ENCODE results near the gene RAPGEF5. TPM values are rescaled to one million over a fixed set of nuclear protein-coding genes. Genes with fewer than 3 reads are reported as not detected.

The RAPGEF5 gene
- total and polyA plus RNA-seq, 10 of the 15 experiments (the other 5 are each of a cell fraction or from before 2014, with no cell fraction given) = 0.38 to 4.0 (median 1.6) TPM; not detected in 1

DNA sequence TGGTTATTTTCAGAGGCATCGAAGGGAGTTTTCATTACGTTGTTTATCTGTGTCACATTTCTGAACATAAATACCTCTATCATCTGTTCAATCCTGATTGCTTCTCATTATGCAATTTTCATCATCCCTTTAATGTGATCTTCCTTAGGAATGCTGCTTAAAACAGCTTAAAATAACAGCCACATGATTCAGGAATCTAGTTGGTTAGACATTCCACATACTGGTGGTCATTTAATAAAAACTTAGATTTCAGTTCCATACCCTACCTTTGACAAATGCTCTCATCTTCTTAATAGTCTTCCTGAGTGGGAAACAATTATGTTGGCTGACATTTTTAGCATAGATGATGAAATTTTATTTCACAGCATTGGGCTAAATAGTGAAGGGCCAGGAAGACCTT lies 219.9 kb downstream of the RAPGEF5 start (continued):
- TF ChIP-seq, protein P1, sequence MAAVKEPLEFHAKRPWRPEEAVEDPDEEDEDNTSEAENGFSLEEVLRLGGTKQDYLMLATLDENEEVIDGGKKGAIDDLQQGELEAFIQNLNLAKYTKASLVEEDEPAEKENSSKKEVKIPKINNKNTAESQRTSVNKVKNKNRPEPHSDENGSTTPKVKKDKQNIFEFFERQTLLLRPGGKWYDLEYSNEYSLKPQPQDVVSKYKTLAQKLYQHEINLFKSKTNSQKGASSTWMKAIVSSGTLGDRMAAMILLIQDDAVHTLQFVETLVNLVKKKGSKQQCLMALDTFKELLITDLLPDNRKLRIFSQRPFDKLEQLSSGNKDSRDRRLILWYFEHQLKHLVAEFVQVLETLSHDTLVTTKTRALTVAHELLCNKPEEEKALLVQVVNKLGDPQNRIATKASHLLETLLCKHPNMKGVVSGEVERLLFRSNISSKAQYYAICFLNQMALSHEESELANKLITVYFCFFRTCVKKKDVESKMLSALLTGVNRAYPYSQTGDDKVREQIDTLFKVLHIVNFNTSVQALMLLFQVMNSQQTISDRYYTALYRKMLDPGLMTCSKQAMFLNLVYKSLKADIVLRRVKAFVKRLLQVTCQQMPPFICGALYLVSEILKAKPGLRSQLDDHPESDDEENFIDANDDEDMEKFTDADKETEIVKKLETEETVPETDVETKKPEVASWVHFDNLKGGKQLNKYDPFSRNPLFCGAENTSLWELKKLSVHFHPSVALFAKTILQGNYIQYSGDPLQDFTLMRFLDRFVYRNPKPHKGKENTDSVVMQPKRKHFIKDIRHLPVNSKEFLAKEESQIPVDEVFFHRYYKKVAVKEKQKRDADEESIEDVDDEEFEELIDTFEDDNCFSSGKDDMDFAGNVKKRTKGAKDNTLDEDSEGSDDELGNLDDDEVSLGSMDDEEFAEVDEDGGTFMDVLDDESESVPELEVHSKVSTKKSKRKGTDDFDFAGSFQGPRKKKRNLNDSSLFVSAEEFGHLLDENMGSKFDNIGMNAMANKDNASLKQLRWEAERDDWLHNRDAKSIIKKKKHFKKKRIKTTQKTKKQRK (IDR thresholded peaks at IDR 0.05; ENCODE audit: low read depth, low read length) = no peak
- no peak for TF ChIP-seq GATAD2B (conservative IDR thresholded peaks at IDR 0.05; ENCODE audit: low read depth)

DNA sequence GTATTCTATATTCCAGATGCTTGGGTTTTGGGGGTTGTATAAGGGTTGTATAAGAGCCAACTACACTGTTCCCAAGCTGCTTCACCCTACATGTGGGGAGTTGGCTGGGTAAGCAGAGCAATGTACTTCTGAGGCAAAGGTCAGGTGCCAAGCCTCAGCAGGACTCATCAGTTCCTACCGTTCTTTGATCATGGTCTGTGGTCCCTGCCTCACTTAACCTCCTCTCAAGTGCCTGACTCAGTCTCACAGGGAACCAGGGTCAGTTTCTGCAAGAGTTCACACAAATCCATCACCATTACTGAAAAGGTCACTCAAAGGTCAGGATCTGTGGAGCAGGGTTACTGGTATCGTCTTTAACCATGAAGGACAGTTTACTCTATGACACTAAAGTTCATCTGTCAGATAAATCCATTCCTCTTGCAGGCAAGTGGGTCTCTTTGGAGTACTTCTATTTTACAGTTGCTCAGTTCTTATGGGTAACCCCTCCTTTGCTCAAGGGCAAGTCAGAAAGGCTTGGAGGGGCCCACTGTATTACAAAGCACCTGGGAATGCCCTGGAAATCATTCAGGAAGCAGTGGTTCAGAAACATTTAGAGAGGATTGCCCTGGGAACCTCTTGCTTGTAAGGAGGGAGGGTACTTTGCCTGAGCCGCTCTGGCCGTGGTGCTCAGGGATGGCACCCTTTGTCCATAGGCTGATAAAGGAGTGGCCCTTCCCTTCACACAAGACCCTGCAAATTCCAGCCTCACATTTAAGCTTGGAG lies 227.0 kb downstream of the RAPGEF5 start:
- H3K9me3 ChIP-seq (replicated peaks; ENCODE audit: control insufficient read depth, insufficient read depth, low read length) = no peaks in the 10 kb centered on the region
- no peak overlapping the region for H3K4me3 ChIP-seq
- no peak overlapping the region for H3K9ac ChIP-seq (ENCODE audit: control insufficient read depth, insufficient read depth, low read length)
- no peaks in the 10 kb centered on the region for H3K79me2 ChIP-seq (ENCODE audit: control insufficient read depth, insufficient read depth, low read length)
- ChIA-PET CTCF (interaction anchor here (0.7 to 1.8 kb wide), 4 partner anchors 10 to 322 kb away, joined by 3 to 8 read pairs (median 4); no protein-coding TSS in a partner anchor), RAD21 (ENCODE audit: unreplicated experiment) (no interaction called here), SMC1A (ENCODE audit: uncharacterized antibody, unreplicated experiment) (interaction anchor here (0.7 kb wide), 2 partner anchors 8 to 49 kb away, joined by 3 read pairs; no protein-coding TSS in a partner anchor), POLR2A (no interaction called here)
- no peaks in the 10 kb centered on the region for H3K36me3 ChIP-seq (ENCODE audit: control insufficient read depth in 2 of 2, insufficient read depth in 2 of 2, low read length in 1 of 2)
- in situ Hi-C loops (cut with MboI) (no loop called here), intact Hi-C loops (cut with micrococcal nuclease; ENCODE audit: unreplicated experiment) (no loop called here)
- FAIRE-seq (no peak), ATAC-seq (no peak), DNase-seq (ENCODE audit: low read depth, low spot score) (no peak)
- H3K27me3 ChIP-seq (replicated peaks in 1 of 2; ENCODE audit: control insufficient read depth in 2 of 2, insufficient read depth in 2 of 2, low read length in 1 of 2) = no peaks in the 10 kb centered on the region
- no peak overlapping the region for H3K4me2 ChIP-seq (ENCODE audit: control insufficient read depth, insufficient read depth)
- no peaks in the 10 kb centered on the region for H3K4me1 ChIP-seq (ENCODE audit: control insufficient read depth, insufficient read depth, low read length)
- TF ChIP-seq ATF3 (IDR thresholded peaks at IDR 0.05; ENCODE audit: borderline replicate concordance, extremely low read depth, low read depth, low read length) (no peak), WRNIP1 (IDR thresholded peaks at IDR 0.05; ENCODE audit: borderline replicate concordance, low read depth, low read length) (no peak), ESRRA (IDR thresholded peaks at IDR 0.05; ENCODE audit: low read length) (no peak), NFXL1 (IDR thresholded peaks at IDR 0.05; ENCODE audit: borderline replicate concordance) (no peak), GABPA (IDR thresholded peaks at IDR 0.05; ENCODE audit: low read depth) (no peak), ELK1 (IDR thresholded peaks at IDR 0.05; ENCODE audit: low read depth, low read length) (no peak)
- TF ChIP-seq, protein P2, sequence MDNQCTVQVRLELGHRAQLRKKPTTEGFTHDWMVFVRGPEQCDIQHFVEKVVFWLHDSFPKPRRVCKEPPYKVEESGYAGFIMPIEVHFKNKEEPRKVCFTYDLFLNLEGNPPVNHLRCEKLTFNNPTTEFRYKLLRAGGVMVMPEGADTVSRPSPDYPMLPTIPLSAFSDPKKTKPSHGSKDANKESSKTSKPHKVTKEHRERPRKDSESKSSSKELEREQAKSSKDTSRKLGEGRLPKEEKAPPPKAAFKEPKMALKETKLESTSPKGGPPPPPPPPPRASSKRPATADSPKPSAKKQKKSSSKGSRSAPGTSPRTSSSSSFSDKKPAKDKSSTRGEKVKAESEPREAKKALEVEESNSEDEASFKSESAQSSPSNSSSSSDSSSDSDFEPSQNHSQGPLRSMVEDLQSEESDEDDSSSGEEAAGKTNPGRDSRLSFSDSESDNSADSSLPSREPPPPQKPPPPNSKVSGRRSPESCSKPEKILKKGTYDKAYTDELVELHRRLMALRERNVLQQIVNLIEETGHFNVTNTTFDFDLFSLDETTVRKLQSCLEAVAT (IDR thresholded peaks at IDR 0.05) = no peak
- H4K20me1 ChIP-seq (ENCODE audit: control insufficient read depth, insufficient read depth) = no peaks in the 10 kb centered on the region
- BruUV-seq (replicated peaks) = no TSS peak
- no peak overlapping the region for H2AFZ ChIP-seq (ENCODE audit: control insufficient read depth, low read depth, low read length)
- H3K27ac ChIP-seq (ENCODE audit: control insufficient read depth, insufficient read depth) = no peak overlapping the region
- 39% methylated on average over 4 of the region's 4 CpGs for WGBS (ENCODE audit: insufficient coverage, insufficient replicate concordance, low lambda C conversion rate, missing lambda C conversion rate)

All from GM12878 (cell line).